Uterus (tissue), 2 donors: ENCODE results near the gene PPHLN1.

ENCODE experiments used
- CTCF ChIP-seq, 4 experiments: fragments of 200-600 bp in 2 of 4; fragments of 450-650 bp in 2 of 4; sonication (generic) in 2 of 4; IDR thresholded peaks; one replicate each; pipeline ENCODE4 v1.5.1; 2016 to 2019; ENCODE audit warnings: antibody characterized with exemption in 4 of 4, mild to moderate bottlenecking in 2 of 4, moderate library complexity in 1 of 4
- POLR2A ChIP-seq, 2 donors: fragments of 450-650 bp; IDR thresholded peaks; one replicate each; pipeline ENCODE4 v1.6.1; 2016; ENCODE audit warnings: antibody characterized with exemption in 2 of 2, mild to moderate bottlenecking in 1 of 2, moderate library complexity in 1 of 2

GRCh38 chr12:42282294-42282693, 43.7 kb upstream of the PPHLN1 start:
- TF ChIP-seq CTCF (IDR thresholded peaks at IDR 0.05) (no peak), POLR2A (IDR thresholded peaks at IDR 0.05) (no peak)
